ENCODE results near the gene CSF3R. TPM values are rescaled to one million over a fixed set of nuclear protein-coding genes. Genes with fewer than 3 reads are reported as not detected.

Gene CSF3R
- total RNA-seq, 1 donor from 2014 or later: 0.20 TPM

- H3K9me3 Mint-ChIP-seq (ENCODE audit: unreplicated experiment): no peaks in the 10 kb centered on the region
- FAIRE-seq (no peak), DNase-seq (ENCODE audit: low read depth) (no peak)
Observed at GRCh38 chr1:36446271-36446670, 36.4 kb downstream of the CSF3R start.

GRCh38 chr1:36443297-36443696 lies 39.4 kb downstream of the CSF3R start:
- Histone ChIP-seq H3K27ac (ENCODE audit: low read depth, low read length) (no peak overlapping the region), H3K4me3 (ENCODE audit: insufficient read depth, low read depth, low read length) (no peak overlapping the region), H3K79me2 (ENCODE audit: insufficient read depth, low read length) (no peaks in the 10 kb centered on the region), H4K20me1 (ENCODE audit: insufficient read depth, low read length) (no peaks in the 10 kb centered on the region), H3K36me3 (ENCODE audit: insufficient read depth, low read length) (no peaks in the 10 kb centered on the region), H3K9ac (ENCODE audit: low read length) (no peak overlapping the region), H3K4me2 (ENCODE audit: low read length) (no peak overlapping the region), H3K27me3 (ENCODE audit: insufficient read depth, low read length) (no peaks in the 10 kb centered on the region), H3K9me3 (ENCODE audit: insufficient read depth, low read depth, low read length) (no peaks in the 10 kb centered on the region), H2AFZ (ENCODE audit: low read depth, low read length) (no peak overlapping the region), H3K4me1 (ENCODE audit: insufficient read depth, low read length) (no peaks in the 10 kb centered on the region)
- Mint-ChIP-seq H3K4me3 (ENCODE audit: unreplicated experiment) (no peak overlapping the region), H3K9me3 (ENCODE audit: unreplicated experiment) (no peaks in the 10 kb centered on the region), H3K27me3 (ENCODE audit: low read depth, unreplicated experiment) (no peaks in the 10 kb centered on the region), H3K4me1 (ENCODE audit: low read depth, unreplicated experiment) (peaks cover 3% of the 10 kb centered on the region), H3K36me3 (ENCODE audit: low read depth, unreplicated experiment) (no peaks in the 10 kb centered on the region), H3K27ac (ENCODE audit: unreplicated experiment) (no peak overlapping the region)
- FAIRE-seq (no peak), DNase-seq (ENCODE audit: low read depth) (no peak)
- TF ChIP-seq CTCF (IDR thresholded peaks at IDR 0.05; ENCODE audit: insufficient read depth, low read depth, low read length) (no peak), EZH2 (IDR thresholded peaks at IDR 0.05; ENCODE audit: insufficient read depth, low read length) (no peak)

More at GRCh38 chr1:36446271-36446670, 36.4 kb downstream of the CSF3R start:
- Mint-ChIP-seq H3K4me3 (ENCODE audit: unreplicated experiment) (no peak overlapping the region), H3K27me3 (ENCODE audit: low read depth, unreplicated experiment) (no peaks in the 10 kb centered on the region), H3K36me3 (ENCODE audit: low read depth, unreplicated experiment) (no peaks in the 10 kb centered on the region), H3K27ac (ENCODE audit: unreplicated experiment) (no peak overlapping the region), H3K4me1 (ENCODE audit: low read depth, unreplicated experiment) (peaks cover 7% of the 10 kb centered on the region)
- no peak overlapping the region for H3K9ac ChIP-seq (ENCODE audit: low read length)
- H3K27me3 ChIP-seq (ENCODE audit: insufficient read depth, low read length): no peaks in the 10 kb centered on the region
- H3K4me2 ChIP-seq (ENCODE audit: low read length): no peak overlapping the region
- peak; percentile 17 for TF ChIP-seq CTCF (IDR thresholded peaks at IDR 0.05; ENCODE audit: insufficient read depth, low read depth, low read length)
- TF ChIP-seq EZH2 (IDR thresholded peaks at IDR 0.05; ENCODE audit: insufficient read depth, low read length): no peak
- H3K9me3 ChIP-seq (ENCODE audit: insufficient read depth, low read depth, low read length): no peaks in the 10 kb centered on the region
- H3K4me3 ChIP-seq (ENCODE audit: insufficient read depth, low read depth, low read length): no peak overlapping the region
- H3K79me2 ChIP-seq (ENCODE audit: insufficient read depth, low read length): no peaks in the 10 kb centered on the region
- no peaks in the 10 kb centered on the region for H4K20me1 ChIP-seq (ENCODE audit: insufficient read depth, low read length)
- H3K4me1 ChIP-seq (ENCODE audit: insufficient read depth, low read length): peaks cover 9% of the 10 kb centered on the region
- no peak overlapping the region for H2AFZ ChIP-seq (ENCODE audit: low read depth, low read length)
- H3K36me3 ChIP-seq (ENCODE audit: insufficient read depth, low read length): no peaks in the 10 kb centered on the region
- no peak overlapping the region for H3K27ac ChIP-seq (ENCODE audit: low read depth, low read length)

DNA sequence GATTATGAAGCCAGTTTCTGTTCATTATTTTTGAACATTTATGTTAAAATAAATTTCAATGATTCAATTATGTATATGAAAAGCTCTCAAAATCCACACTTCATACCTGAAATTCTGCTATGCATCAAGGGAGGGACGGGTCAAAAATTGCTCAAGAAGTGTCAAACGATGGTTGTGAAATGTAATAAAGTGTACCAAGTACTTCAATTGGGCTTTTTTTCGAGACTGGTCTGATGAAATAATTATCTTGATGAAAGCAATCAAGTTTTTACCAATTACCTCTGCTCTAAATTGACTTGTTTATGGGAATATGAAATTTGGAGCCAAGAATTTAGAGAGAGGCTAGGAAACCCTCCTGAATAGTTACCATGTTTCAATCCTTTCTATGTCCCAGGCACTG lies 40.4 kb downstream of the CSF3R start:
- no peak overlapping the region for H3K27ac ChIP-seq (ENCODE audit: low read depth, low read length)
- H3K9ac ChIP-seq (ENCODE audit: low read length): no peak overlapping the region
- H3K4me3 ChIP-seq (ENCODE audit: insufficient read depth, low read depth, low read length): no peak overlapping the region
- no peaks in the 10 kb centered on the region for H3K27me3 ChIP-seq (ENCODE audit: insufficient read depth, low read length)
- Mint-ChIP-seq H3K9me3 (ENCODE audit: unreplicated experiment) (no peaks in the 10 kb centered on the region), H3K27ac (ENCODE audit: unreplicated experiment) (no peak overlapping the region), H3K4me3 (ENCODE audit: unreplicated experiment) (no peak overlapping the region), H3K36me3 (ENCODE audit: low read depth, unreplicated experiment) (no peaks in the 10 kb centered on the region), H3K27me3 (ENCODE audit: low read depth, unreplicated experiment) (no peaks in the 10 kb centered on the region), H3K4me1 (ENCODE audit: low read depth, unreplicated experiment) (peaks cover 3% of the 10 kb centered on the region)
- no peaks in the 10 kb centered on the region for H3K36me3 ChIP-seq (ENCODE audit: insufficient read depth, low read length)
- no peaks in the 10 kb centered on the region for H4K20me1 ChIP-seq (ENCODE audit: insufficient read depth, low read length)
- FAIRE-seq (no peak), DNase-seq (ENCODE audit: low read depth) (no peak)
- H3K4me2 ChIP-seq (ENCODE audit: low read length): no peak overlapping the region
- H3K79me2 ChIP-seq (ENCODE audit: insufficient read depth, low read length): no peaks in the 10 kb centered on the region
- no peaks in the 10 kb centered on the region for H3K9me3 ChIP-seq (ENCODE audit: insufficient read depth, low read depth, low read length)
- H3K4me1 ChIP-seq (ENCODE audit: insufficient read depth, low read length): no peaks in the 10 kb centered on the region
- H2AFZ ChIP-seq (ENCODE audit: low read depth, low read length): no peak overlapping the region
- TF ChIP-seq EZH2 (IDR thresholded peaks at IDR 0.05; ENCODE audit: insufficient read depth, low read length): no peak
- no peak for TF ChIP-seq CTCF (IDR thresholded peaks at IDR 0.05; ENCODE audit: insufficient read depth, low read depth, low read length)

Measured in astrocyte (in vitro differentiated cells and primary cell).